Esophagus muscularis mucosa (tissue), 4 donors: ENCODE data around the gene CSRNP3. TPM values are rescaled to one million over a fixed set of nuclear protein-coding genes. Genes with fewer than 3 reads are reported as not detected.
A peak's percentile ranks its signal among the peaks of the same experiment; 100 is the strongest.
"Not testable (repeated sequence)": the region's sequence is repeated elsewhere in the genome, so short reads cannot be mapped to it uniquely, and the experiment has no call there.

Source experiments
- DNase-seq: peaks from one replicate; pipeline ENCODE4 v3.0.0-alpha.2; 2017; ENCODE audit errors: extremely low spot score
- H3K27ac ChIP-seq, 4 donors: fragments of 200-600 bp; sonication (generic); replicated peaks in 1 of 4; 1 replicate in 3 of 4; 2 replicates in 1 of 4; pipeline ENCODE4 v1.5.1; 2016 to 2019; ENCODE audit warnings: mild to moderate bottlenecking in 1 of 4
- H3K27me3 ChIP-seq, 4 donors: fragments of 200-600 bp; sonication (generic); one replicate each; pipeline versions ENCODE4 v1.5.1 to v1.6.0; 2016 to 2019
- H3K36me3 ChIP-seq, 4 donors: fragments of 200-600 bp; sonication (generic); one replicate each; pipeline ENCODE4 v1.5.1; 2016 to 2019
- H3K4me1 ChIP-seq, 4 donors: fragments of 200-600 bp; sonication (generic); one replicate each; pipeline ENCODE4 v1.5.1; 2016 to 2019
- H3K4me3 ChIP-seq, 4 donors: fragments of 200-600 bp; sonication (generic); 1 replicate in 2 of 4; 2 replicates in 2 of 4; pipeline ENCODE4 v1.5.1; 2016 to 2019; ENCODE audit warnings: mild to moderate bottlenecking in 4 of 4, moderate library complexity in 1 of 4
- H3K9me3 ChIP-seq, 4 donors: fragments of 200-600 bp; sonication (generic); 1 replicate in 3 of 4; 2 replicates in 1 of 4; pipeline ENCODE4 v1.5.1; 2016 to 2019
- EP300 ChIP-seq: sonication (generic); formaldehyde crosslinking; IDR thresholded peaks from one replicate; pipeline ENCODE4 v1.6.1; 2017; ENCODE audit warnings: antibody characterized with exemption
- POLR2A ChIP-seq: fragments of 450-650 bp; IDR thresholded peaks from one replicate; pipeline ENCODE4 v1.6.1; 2017; ENCODE audit warnings: antibody characterized with exemption, moderate library complexity, mild to moderate bottlenecking, low read depth
- POLR2AphosphoS5 ChIP-seq, 2 donors: sonication (generic); formaldehyde crosslinking; IDR thresholded peaks; one replicate each; pipeline ENCODE4 v1.6.1; 2017; ENCODE audit warnings: antibody characterized with exemption in 2 of 2
- WGBS: methylation state at CpG from one replicate; pipeline ENCODE4 v1.1.5; 2018; 5-methylcytosine and 5-hydroxymethylcytosine counted together
- intact Hi-C: fragments of 100-400 bp; cut with DNase I; formaldehyde crosslinking; loops from one replicate; pipeline ENCODE4 v1.15.1; 2023
- total RNA-seq, 4 donors: library from RNA; depleted of rRNA; stranded (reverse); fragments of >200 nt; gene quantifications; one replicate each; pipeline versions ENCODE4 v1.1.0 to v1.2.1, GENCODE V29; 2016
- TF ChIP-seq, protein P1 (sequence below), 3 experiments: fragments of 200-600 bp in 2 of 3; fragments of 450-650 bp in 1 of 3; sonication (generic) in 2 of 3; IDR thresholded peaks; one replicate each; pipeline ENCODE4 v1.5.1; 2017 to 2019; ENCODE audit warnings: antibody characterized with exemption in 3 of 3, mild to moderate bottlenecking in 2 of 3, moderate library complexity in 1 of 3

Gene CSRNP3
- total RNA-seq, 4 donors from 2014 or later, result 1.8 to 4.4 (median 2.4) TPM

DNA sequence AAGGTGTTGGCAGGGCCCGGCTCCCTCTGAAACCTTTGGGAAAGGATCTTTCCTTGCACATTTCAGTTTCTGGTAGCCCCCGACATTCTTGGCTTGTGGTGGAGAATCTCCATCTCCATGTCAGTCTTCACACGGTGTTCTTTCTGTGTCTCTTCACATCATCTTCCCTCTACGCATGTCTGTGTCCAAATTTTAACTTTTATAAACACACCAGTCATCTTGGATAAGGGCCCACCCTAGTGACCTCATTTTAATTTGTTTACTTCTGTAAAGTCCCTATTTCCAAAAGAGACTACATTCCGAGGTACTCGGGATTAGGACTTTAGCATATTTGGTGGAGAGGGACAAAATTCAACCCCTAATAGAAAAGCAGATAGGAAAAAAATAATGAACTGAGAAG lies 186.2 kb downstream of the CSRNP3 start:
- TF ChIP-seq POLR2A (no peak), POLR2AphosphoS5 (IDR thresholded peaks at IDR 0.05) (no peak), EP300 (no peak)
- TF ChIP-seq, protein P1, sequence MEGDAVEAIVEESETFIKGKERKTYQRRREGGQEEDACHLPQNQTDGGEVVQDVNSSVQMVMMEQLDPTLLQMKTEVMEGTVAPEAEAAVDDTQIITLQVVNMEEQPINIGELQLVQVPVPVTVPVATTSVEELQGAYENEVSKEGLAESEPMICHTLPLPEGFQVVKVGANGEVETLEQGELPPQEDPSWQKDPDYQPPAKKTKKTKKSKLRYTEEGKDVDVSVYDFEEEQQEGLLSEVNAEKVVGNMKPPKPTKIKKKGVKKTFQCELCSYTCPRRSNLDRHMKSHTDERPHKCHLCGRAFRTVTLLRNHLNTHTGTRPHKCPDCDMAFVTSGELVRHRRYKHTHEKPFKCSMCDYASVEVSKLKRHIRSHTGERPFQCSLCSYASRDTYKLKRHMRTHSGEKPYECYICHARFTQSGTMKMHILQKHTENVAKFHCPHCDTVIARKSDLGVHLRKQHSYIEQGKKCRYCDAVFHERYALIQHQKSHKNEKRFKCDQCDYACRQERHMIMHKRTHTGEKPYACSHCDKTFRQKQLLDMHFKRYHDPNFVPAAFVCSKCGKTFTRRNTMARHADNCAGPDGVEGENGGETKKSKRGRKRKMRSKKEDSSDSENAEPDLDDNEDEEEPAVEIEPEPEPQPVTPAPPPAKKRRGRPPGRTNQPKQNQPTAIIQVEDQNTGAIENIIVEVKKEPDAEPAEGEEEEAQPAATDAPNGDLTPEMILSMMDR (IDR thresholded peaks at IDR 0.05), result no peak
- peaks cover 0 to 24% (median 0%) of the 10 kb centered on the region in 4 donors for H3K36me3 ChIP-seq
- intact Hi-C loops, result no loop called here
- H3K4me3 ChIP-seq, result peak overlapping the region in 2 of 4 donors; percentile 12 to 29
- H3K9me3 ChIP-seq, result no peaks in the 10 kb centered on the region
- no peaks in the 10 kb centered on the region for H3K27me3 ChIP-seq
- WGBS, result 59% methylated on average over 6 of the region's 6 CpGs
- no peak for DNase-seq
- peaks cover 0 to 7% (median 0%) of the 10 kb centered on the region in 4 donors for H3K4me1 ChIP-seq
- peak overlapping the region in 1 of 4 donors; percentile 32 for H3K27ac ChIP-seq

GRCh38 chr2:165660361-165660760 lies 190.9 kb downstream of the CSRNP3 start:
- no peak for DNase-seq
- no peak overlapping the region for H3K4me3 ChIP-seq
- TF ChIP-seq, protein P1 (IDR thresholded peaks at IDR 0.05), result no peak
- no peak for TF ChIP-seq EP300
- no peak for TF ChIP-seq POLR2A
- no peak for TF ChIP-seq POLR2AphosphoS5 (IDR thresholded peaks at IDR 0.05)
- H3K9me3 ChIP-seq, result no peaks in the 10 kb centered on the region
- intact Hi-C loops, result no loop called here
- H3K27ac ChIP-seq, result no peak overlapping the region
- peaks cover 0 to 24% (median 0%) of the 10 kb centered on the region in 4 donors for H3K36me3 ChIP-seq
- H3K4me1 ChIP-seq, result peaks cover 0 to 7% (median 0%) of the 10 kb centered on the region in 4 donors
- WGBS, result 67% methylated on average over 3 of the region's 3 CpGs
- H3K27me3 ChIP-seq, result no peaks in the 10 kb centered on the region

GRCh38 chr2:165662720-165663119 lies 193.2 kb downstream of the CSRNP3 start:
- no peaks in the 10 kb centered on the region for H3K9me3 ChIP-seq
- no peaks in the 10 kb centered on the region for H3K27me3 ChIP-seq
- H3K4me3 ChIP-seq, result no peak overlapping the region
- intact Hi-C loops, result no loop called here
- H3K4me1 ChIP-seq, result no peaks in the 10 kb centered on the region
- no peak overlapping the region for H3K27ac ChIP-seq
- no peak for DNase-seq
- peaks cover 0 to 22% (median 0%) of the 10 kb centered on the region in 4 donors for H3K36me3 ChIP-seq
- TF ChIP-seq, protein P1 (IDR thresholded peaks at IDR 0.05), result no peak
- TF ChIP-seq EP300, result no peak
- no peak for TF ChIP-seq POLR2A
- no peak for TF ChIP-seq POLR2AphosphoS5 (IDR thresholded peaks at IDR 0.05)

DNA sequence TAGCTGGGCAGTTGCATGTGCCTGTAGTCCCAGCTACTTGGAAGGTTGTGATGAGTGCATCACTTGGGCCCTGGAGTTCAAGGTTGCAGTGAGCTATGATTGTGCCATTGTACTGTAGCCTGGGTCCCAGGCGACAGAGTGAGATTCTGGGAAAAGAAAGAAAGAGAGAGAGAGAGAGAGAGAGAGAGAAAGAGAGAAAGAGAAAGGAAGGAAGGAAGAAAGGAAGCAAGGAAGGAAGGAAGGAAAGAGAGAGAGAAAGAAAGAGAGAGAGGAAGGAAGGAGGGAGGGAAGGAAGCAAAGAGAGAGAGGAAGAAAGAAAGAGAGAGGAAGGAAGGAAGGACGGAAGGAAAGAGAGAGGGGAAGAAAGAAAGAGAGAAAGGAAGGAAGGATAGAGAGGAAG lies 196.1 kb downstream of the CSRNP3 start:
- H3K4me1 ChIP-seq, result no peaks in the 10 kb centered on the region
- no peak for DNase-seq
- WGBS, result 96% methylated on average over 2 of the region's 2 CpGs
- no peaks in the 10 kb centered on the region for H3K36me3 ChIP-seq
- intact Hi-C loops, result no loop called here
- no peaks in the 10 kb centered on the region for H3K27me3 ChIP-seq
- H3K27ac ChIP-seq, result no peak overlapping the region
- H3K4me3 ChIP-seq, result no peak overlapping the region
- TF ChIP-seq POLR2A (no peak), EP300 (no peak), POLR2AphosphoS5 (IDR thresholded peaks at IDR 0.05) (no peak)
- TF ChIP-seq, protein P1 (IDR thresholded peaks at IDR 0.05), result no peak
- no peaks in the 10 kb centered on the region for H3K9me3 ChIP-seq

- H3K36me3 ChIP-seq, H3K27ac ChIP-seq, intact Hi-C loops, H3K9me3 ChIP-seq, DNase-seq, H3K27me3 ChIP-seq, H3K4me1 ChIP-seq, H3K4me3 ChIP-seq: not testable (repeated sequence)
Measured at GRCh38 chr2:165666073-165666472, 196.6 kb downstream of the CSRNP3 start.
